Measurements from ENCODE around the gene QSOX1.
"Not testable (repeated sequence)": the region's sequence is repeated elsewhere in the genome, so short reads cannot be mapped to it uniquely, and the experiment has no call there.

- TF ChIP-seq POLR2AphosphoS5 (IDR thresholded peaks at IDR 0.05; ENCODE audit: low read depth, low read length); POLR2A (IDR thresholded peaks at IDR 0.05; ENCODE audit: low read depth, low read length); TAF1 (IDR thresholded peaks at IDR 0.05; ENCODE audit: low read depth, low read length); SPI1 (IDR thresholded peaks at IDR 0.05; ENCODE audit: low read depth, low read length); PAX5 (IDR thresholded peaks at IDR 0.05; ENCODE audit: insufficient read depth, low read length, severe bottlenecking); POU2F2 (IDR thresholded peaks at IDR 0.05; ENCODE audit: low read depth, low read length): not testable (repeated sequence)
Observed at GRCh38 chr1:180202588-180202987, 47.9 kb downstream of the QSOX1 start.
